ENCODE measurements around the gene IGSF1.

GRCh38 chrX:131273011-131273410 is 16.1 kb downstream of the IGSF1 start:
- no peak for TF ChIP-seq CTCF (IDR thresholded peaks at IDR 0.05; ENCODE audit: low read depth, low read length, poor library complexity, severe bottlenecking)
- no peak for TF ChIP-seq EZH2phosphoT487 (IDR thresholded peaks at IDR 0.05; ENCODE audit: borderline replicate concordance, low read length)

All from DOHH2 (cell line).